H1 (cell line): ENCODE results near the gene GJD4. TPM values are rescaled to one million over a fixed set of nuclear protein-coding genes. Genes with fewer than 3 reads are reported as not detected.

Source experiments
- POU5F1 ChIP-seq: IDR thresholded peaks from 2 replicates; pipeline ENCODE4 v1.6.1; 2011; ENCODE audit warnings: low read depth, mild to moderate bottlenecking, low read length, moderate library complexity
- polyA plus RNA-seq, 7 experiments: library from polyadenylated mRNA; depleted of rRNA in 3 of 7; stranded (reverse) in 5 of 7; unstranded in 2 of 7; fragments of >200 nt in 5 of 7; fragments of 200-250 nt in 2 of 7; gene quantifications; 1 replicate in 5 of 7; 2 replicates in 1 of 7; 4 replicates in 1 of 7; pipeline versions ENCODE4 v1.2.1 to v1.2.3, GENCODE V29; 2011 to 2013; ENCODE audit warnings: missing spikeins in 2 of 7, mixed read lengths in 2 of 7
- total RNA-seq: library from RNA; stranded (reverse); fragmentation: NEBNext Ultra II Directional; extraction: Animal tissue kit (Norgen Biotek cat#: 25700); gene quantifications from 2 replicates; pipeline ENCODE4 v1.2.1, GENCODE V29; 2021
- TF ChIP-seq, protein P1 (sequence below): fragments of 300-600 bp; sonication (generic); IDR thresholded peaks from 2 replicates; pipeline ENCODE4 v1.7.1; 2012; ENCODE audit warnings: low read length, moderate library complexity, mild to moderate bottlenecking, inconsistent platforms; ENCODE audit not compliant: insufficient replicate concordance

Gene GJD4
- total and polyA plus RNA-seq, 2 of the 8 experiments (the other 6 are each of a cell fraction or from before 2014, with no cell fraction given) = not detected

DNA sequence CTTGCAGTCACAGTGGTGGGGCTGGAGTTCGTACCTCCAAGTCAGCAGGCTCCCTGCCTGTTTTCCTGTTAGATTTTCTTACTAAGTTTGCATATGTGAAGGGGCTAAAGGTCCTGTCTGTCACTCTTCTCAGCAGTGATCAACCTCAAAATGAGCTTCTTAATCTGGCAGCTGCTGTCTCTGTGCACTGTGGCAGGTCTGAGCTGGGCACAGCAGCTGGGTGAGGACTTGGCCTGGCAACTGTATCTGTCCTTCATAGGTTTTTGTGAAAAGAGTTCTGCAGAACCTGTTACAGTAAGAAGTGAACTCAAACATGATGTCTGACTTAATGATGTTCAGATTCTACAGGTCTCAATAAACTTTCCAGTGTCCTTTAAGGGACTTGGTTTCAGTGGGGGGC lies 31.3 kb upstream of the GJD4 start (continued):
- TF ChIP-seq, protein P1, sequence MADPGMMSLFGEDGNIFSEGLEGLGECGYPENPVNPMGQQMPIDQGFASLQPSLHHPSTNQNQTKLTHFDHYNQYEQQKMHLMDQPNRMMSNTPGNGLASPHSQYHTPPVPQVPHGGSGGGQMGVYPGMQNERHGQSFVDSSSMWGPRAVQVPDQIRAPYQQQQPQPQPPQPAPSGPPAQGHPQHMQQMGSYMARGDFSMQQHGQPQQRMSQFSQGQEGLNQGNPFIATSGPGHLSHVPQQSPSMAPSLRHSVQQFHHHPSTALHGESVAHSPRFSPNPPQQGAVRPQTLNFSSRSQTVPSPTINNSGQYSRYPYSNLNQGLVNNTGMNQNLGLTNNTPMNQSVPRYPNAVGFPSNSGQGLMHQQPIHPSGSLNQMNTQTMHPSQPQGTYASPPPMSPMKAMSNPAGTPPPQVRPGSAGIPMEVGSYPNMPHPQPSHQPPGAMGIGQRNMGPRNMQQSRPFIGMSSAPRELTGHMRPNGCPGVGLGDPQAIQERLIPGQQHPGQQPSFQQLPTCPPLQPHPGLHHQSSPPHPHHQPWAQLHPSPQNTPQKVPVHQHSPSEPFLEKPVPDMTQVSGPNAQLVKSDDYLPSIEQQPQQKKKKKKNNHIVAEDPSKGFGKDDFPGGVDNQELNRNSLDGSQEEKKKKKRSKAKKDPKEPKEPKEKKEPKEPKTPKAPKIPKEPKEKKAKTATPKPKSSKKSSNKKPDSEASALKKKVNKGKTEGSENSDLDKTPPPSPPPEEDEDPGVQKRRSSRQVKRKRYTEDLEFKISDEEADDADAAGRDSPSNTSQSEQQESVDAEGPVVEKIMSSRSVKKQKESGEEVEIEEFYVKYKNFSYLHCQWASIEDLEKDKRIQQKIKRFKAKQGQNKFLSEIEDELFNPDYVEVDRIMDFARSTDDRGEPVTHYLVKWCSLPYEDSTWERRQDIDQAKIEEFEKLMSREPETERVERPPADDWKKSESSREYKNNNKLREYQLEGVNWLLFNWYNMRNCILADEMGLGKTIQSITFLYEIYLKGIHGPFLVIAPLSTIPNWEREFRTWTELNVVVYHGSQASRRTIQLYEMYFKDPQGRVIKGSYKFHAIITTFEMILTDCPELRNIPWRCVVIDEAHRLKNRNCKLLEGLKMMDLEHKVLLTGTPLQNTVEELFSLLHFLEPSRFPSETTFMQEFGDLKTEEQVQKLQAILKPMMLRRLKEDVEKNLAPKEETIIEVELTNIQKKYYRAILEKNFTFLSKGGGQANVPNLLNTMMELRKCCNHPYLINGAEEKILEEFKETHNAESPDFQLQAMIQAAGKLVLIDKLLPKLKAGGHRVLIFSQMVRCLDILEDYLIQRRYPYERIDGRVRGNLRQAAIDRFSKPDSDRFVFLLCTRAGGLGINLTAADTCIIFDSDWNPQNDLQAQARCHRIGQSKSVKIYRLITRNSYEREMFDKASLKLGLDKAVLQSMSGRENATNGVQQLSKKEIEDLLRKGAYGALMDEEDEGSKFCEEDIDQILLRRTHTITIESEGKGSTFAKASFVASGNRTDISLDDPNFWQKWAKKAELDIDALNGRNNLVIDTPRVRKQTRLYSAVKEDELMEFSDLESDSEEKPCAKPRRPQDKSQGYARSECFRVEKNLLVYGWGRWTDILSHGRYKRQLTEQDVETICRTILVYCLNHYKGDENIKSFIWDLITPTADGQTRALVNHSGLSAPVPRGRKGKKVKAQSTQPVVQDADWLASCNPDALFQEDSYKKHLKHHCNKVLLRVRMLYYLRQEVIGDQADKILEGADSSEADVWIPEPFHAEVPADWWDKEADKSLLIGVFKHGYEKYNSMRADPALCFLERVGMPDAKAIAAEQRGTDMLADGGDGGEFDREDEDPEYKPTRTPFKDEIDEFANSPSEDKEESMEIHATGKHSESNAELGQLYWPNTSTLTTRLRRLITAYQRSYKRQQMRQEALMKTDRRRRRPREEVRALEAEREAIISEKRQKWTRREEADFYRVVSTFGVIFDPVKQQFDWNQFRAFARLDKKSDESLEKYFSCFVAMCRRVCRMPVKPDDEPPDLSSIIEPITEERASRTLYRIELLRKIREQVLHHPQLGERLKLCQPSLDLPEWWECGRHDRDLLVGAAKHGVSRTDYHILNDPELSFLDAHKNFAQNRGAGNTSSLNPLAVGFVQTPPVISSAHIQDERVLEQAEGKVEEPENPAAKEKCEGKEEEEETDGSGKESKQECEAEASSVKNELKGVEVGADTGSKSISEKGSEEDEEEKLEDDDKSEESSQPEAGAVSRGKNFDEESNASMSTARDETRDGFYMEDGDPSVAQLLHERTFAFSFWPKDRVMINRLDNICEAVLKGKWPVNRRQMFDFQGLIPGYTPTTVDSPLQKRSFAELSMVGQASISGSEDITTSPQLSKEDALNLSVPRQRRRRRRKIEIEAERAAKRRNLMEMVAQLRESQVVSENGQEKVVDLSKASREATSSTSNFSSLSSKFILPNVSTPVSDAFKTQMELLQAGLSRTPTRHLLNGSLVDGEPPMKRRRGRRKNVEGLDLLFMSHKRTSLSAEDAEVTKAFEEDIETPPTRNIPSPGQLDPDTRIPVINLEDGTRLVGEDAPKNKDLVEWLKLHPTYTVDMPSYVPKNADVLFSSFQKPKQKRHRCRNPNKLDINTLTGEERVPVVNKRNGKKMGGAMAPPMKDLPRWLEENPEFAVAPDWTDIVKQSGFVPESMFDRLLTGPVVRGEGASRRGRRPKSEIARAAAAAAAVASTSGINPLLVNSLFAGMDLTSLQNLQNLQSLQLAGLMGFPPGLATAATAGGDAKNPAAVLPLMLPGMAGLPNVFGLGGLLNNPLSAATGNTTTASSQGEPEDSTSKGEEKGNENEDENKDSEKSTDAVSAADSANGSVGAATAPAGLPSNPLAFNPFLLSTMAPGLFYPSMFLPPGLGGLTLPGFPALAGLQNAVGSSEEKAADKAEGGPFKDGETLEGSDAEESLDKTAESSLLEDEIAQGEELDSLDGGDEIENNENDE = no peak
- TF ChIP-seq POU5F1 = no peak
